HAP-1 (cell line): ENCODE results near the gene REG1B.

ENCODE experiments used
- DNase-seq, 2 experiments: peaks; one replicate each; pipeline ENCODE4 v3.0.0-alpha.2; 2016 to 2020; ENCODE audit warnings: low spot score in 2 of 2
- H3K27me3 ChIP-seq: fragments of 250-450 bp; sonication (Bioruptor Pico); 2 replicates; pipeline ENCODE4 v1.5.1; 2020; ENCODE audit warnings: low read depth, mild to moderate bottlenecking, moderate library complexity
- H3K36me3 ChIP-seq: fragments of 250-450 bp; sonication (Bioruptor Pico); replicated peaks from 2 replicates; pipeline ENCODE4 v1.5.1; 2020; ENCODE audit warnings: mild to moderate bottlenecking
- H3K4me1 ChIP-seq: fragments of 250-450 bp; sonication (Bioruptor Pico); 2 replicates; pipeline ENCODE4 v1.5.1; 2020; ENCODE audit warnings: mild to moderate bottlenecking
- H3K4me3 ChIP-seq: fragments of 250-450 bp; sonication (Bioruptor Pico); 2 replicates; pipeline ENCODE4 v1.5.1; 2020; ENCODE audit warnings: mild to moderate bottlenecking, moderate library complexity
- H3K9me3 ChIP-seq: fragments of 250-450 bp; sonication (Bioruptor Pico); 2 replicates; pipeline ENCODE4 v1.5.1; 2020; ENCODE audit warnings: mild to moderate bottlenecking, moderate library complexity
- in situ Hi-C: fragments of 300-500 bp; cut with MboI; formaldehyde crosslinking; loops from 3 replicates; pipeline ENCODE4 v1.14.3; 2020; ENCODE audit warnings: low sequenced_read_pairs, inconsistent platforms, mixed read lengths

REG1B gene

DNA sequence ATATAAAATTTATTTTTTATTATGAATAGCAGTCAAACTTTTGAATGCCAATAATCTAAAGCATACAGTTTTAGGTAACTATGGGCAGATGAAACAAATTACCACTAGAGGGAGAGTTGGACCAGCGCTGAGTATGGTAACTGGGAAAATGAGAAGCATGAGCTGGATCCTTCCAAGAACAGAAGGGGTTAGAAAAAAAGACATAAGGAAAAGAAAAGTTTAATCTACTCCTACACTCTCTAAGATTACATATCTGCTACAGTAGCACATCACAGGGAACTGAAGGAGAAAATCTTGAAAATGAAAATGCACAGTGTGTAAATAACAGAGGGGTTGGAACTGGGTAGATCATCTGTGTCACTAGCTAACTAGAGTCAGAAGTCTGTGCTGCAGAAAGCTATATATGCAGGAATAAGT, 46.8 kb downstream of the REG1B start:
- in situ Hi-C loops = no loop called here
- no peak for DNase-seq
- no peaks in the 10 kb centered on the region for H3K27me3 ChIP-seq
- no peak overlapping the region for H3K4me3 ChIP-seq
- H3K36me3 ChIP-seq = no peaks in the 10 kb centered on the region
- H3K4me1 ChIP-seq = no peaks in the 10 kb centered on the region
- H3K9me3 ChIP-seq = no peaks in the 10 kb centered on the region

DNA sequence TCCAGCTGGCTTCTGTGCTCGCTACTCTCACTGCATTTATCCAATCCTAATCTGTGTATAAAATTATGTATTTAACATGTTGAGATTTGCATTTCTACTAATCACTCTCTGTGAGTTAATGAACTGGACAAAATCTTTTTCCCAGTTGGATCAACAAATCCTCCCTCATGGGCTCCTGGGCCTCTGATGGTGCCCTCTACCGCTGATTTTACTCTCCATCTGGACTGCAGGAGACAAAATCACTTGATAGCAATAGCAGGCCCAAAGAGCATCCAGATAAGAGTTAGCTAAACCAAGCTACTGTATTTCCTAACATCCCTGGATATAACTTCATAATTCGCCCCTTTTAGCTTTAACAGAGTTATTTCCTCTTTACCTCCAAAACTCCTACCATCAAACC, 47.8 kb downstream of the REG1B start:
- no peaks in the 10 kb centered on the region for H3K27me3 ChIP-seq
- in situ Hi-C loops = no loop called here
- DNase-seq = no peak
- H3K4me3 ChIP-seq = no peak overlapping the region
- H3K4me1 ChIP-seq = no peaks in the 10 kb centered on the region
- H3K9me3 ChIP-seq = no peaks in the 10 kb centered on the region
- H3K36me3 ChIP-seq = no peaks in the 10 kb centered on the region
